Measurements from ENCODE around the gene MSI1.

Gene MSI1

DNA sequence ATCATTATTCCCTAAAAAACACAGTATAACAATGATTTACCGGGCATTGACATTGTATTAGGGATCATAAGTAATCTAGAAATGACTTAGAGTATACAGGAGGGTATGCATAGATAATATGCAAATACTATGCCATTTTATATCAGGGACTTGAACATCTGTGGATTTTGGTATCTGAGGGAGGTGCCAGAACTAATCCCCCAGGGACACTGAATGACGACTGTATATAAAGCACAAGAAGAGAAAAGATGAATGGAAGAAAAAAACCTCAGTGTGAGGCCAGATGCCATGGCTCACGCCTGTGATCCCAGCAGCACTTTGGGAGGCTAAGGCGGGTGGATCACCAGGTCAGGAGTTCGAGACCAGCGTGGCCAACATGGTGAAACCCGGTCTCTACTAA, 43.5 kb upstream of the MSI1 start:
- no peak overlapping the region for H3K27ac ChIP-seq
- H3K9ac ChIP-seq: no peak overlapping the region
- H3K9me3 ChIP-seq (ENCODE audit: control insufficient read depth, low read length): no peaks in the 10 kb centered on the region
- H3K36me3 ChIP-seq (ENCODE audit: control insufficient read depth, insufficient read depth, low read length): no peaks in the 10 kb centered on the region
- TF ChIP-seq, protein P1, sequence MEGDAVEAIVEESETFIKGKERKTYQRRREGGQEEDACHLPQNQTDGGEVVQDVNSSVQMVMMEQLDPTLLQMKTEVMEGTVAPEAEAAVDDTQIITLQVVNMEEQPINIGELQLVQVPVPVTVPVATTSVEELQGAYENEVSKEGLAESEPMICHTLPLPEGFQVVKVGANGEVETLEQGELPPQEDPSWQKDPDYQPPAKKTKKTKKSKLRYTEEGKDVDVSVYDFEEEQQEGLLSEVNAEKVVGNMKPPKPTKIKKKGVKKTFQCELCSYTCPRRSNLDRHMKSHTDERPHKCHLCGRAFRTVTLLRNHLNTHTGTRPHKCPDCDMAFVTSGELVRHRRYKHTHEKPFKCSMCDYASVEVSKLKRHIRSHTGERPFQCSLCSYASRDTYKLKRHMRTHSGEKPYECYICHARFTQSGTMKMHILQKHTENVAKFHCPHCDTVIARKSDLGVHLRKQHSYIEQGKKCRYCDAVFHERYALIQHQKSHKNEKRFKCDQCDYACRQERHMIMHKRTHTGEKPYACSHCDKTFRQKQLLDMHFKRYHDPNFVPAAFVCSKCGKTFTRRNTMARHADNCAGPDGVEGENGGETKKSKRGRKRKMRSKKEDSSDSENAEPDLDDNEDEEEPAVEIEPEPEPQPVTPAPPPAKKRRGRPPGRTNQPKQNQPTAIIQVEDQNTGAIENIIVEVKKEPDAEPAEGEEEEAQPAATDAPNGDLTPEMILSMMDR (IDR thresholded peaks at IDR 0.05): no peak
- no peaks in the 10 kb centered on the region for H3K4me1 ChIP-seq
- H3K4me2 ChIP-seq (ENCODE audit: low read length): no peak overlapping the region
- no peak overlapping the region for H3K4me3 ChIP-seq (ENCODE audit: low read depth, low read length)
- no peak overlapping the region for H2AFZ ChIP-seq
- no peaks in the 10 kb centered on the region for H3K79me2 ChIP-seq
- no peaks in the 10 kb centered on the region for H3K27me3 ChIP-seq (ENCODE audit: control insufficient read depth, insufficient read depth, low read length)

DNA sequence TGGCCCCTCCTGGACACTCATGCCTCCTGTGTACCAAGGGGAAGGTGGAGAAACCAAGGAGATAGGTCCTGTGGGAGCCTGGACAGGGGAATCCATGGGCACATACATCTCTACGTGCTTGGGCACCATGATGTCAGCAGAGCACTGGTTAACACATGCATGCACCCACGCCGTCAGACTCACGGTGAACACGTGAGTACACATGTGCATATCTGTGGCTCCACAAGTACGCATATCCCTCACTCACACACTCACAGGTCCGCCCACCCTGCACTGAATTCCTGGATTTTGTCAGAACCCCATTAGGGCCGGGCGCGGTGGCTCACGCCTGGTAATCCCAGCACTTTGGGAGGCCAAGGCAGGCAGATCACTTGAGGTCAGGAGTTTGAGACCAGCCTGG, 39.8 kb upstream of the MSI1 start:
- Histone ChIP-seq H3K27ac (no peak overlapping the region), H3K9me3 (ENCODE audit: control insufficient read depth, low read length) (no peaks in the 10 kb centered on the region), H3K36me3 (ENCODE audit: control insufficient read depth, insufficient read depth, low read length) (no peaks in the 10 kb centered on the region), H3K27me3 (ENCODE audit: control insufficient read depth, insufficient read depth, low read length) (no peaks in the 10 kb centered on the region), H2AFZ (no peak overlapping the region), H3K4me1 (no peaks in the 10 kb centered on the region), H3K9ac (no peak overlapping the region), H3K4me2 (ENCODE audit: low read length) (no peak overlapping the region), H3K4me3 (ENCODE audit: low read depth, low read length) (no peak overlapping the region), H3K79me2 (no peaks in the 10 kb centered on the region)
- TF ChIP-seq, protein P1 (IDR thresholded peaks at IDR 0.05): no peak

DNA sequence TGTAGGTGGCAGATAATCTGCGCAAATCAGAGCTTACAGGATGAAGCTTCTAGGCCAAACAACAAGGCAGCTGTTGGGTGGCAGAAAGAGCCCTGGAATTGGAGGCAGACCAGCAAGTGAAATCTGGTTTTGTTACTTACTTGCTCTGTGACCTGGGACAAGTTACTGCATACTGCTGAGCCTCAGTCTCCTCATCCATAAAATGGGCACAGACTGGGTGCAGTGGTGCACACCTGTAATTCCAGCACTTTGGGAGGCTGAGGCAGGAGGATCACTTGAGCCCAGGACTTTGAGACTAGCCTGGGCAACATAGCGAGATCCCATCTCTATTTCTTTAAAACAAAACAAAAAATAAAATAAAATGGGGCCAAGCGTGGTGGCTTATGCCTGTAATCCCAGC, 37.6 kb upstream of the MSI1 start:
- H3K4me3 ChIP-seq (ENCODE audit: low read depth, low read length): no peak overlapping the region
- H3K36me3 ChIP-seq (ENCODE audit: control insufficient read depth, insufficient read depth, low read length): no peaks in the 10 kb centered on the region
- no peaks in the 10 kb centered on the region for H3K79me2 ChIP-seq
- H3K4me1 ChIP-seq: no peaks in the 10 kb centered on the region
- no peak overlapping the region for H2AFZ ChIP-seq
- no peaks in the 10 kb centered on the region for H3K9me3 ChIP-seq (ENCODE audit: control insufficient read depth, low read length)
- TF ChIP-seq, protein P1 (IDR thresholded peaks at IDR 0.05): no peak
- H3K27ac ChIP-seq: no peak overlapping the region
- H3K9ac ChIP-seq: no peak overlapping the region
- no peaks in the 10 kb centered on the region for H3K27me3 ChIP-seq (ENCODE audit: control insufficient read depth, insufficient read depth, low read length)
- H3K4me2 ChIP-seq (ENCODE audit: low read length): no peak overlapping the region

DNA sequence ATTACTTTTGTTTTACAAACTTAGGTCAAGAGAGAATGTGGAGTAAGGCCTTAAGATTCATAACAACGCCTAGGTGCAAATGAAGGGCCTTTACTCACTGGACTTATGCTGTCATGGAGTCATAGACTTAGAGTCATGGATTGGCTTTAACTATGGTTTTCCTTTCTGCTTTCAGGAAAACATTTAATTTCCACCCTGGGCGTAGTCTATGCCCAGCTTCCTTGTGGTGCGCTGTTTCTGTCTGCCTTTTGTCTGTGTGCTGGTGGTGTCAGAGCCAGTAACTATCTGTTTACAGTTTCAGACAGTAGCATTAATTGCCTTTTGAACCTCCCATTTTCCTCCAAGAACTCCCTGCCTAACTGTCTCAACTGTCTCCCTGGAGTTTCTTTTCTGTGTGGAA, 37.1 kb upstream of the MSI1 start:
- H3K27ac ChIP-seq: no peak overlapping the region

DNA sequence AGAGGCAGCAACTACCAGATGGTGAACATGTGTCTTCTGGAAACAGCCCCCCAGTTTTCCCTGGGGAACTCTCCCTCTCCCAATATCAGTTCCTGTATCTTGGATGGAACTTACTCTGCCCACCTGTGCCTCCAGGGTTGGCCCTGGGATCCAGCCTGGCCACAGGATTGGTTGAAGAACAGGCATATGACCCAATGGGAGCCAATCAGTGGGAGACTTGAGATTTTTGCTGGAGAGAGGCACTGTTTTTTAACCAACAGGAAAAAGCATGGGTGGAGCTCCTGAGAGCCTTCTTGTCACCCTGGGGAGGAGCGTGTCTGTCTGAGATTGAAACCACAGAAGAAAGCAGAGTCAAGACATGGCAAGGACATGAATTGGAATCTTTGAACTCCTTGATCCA, 35.3 kb upstream of the MSI1 start:
- Histone ChIP-seq H3K4me2 (ENCODE audit: low read length) (no peak overlapping the region), H3K9me3 (ENCODE audit: control insufficient read depth, low read length) (no peaks in the 10 kb centered on the region), H3K36me3 (ENCODE audit: control insufficient read depth, insufficient read depth, low read length) (no peaks in the 10 kb centered on the region), H3K4me1 (no peaks in the 10 kb centered on the region), H3K9ac (no peak overlapping the region), H3K4me3 (ENCODE audit: low read depth, low read length) (no peak overlapping the region), H3K79me2 (no peaks in the 10 kb centered on the region), H2AFZ (no peak overlapping the region), H3K27me3 (ENCODE audit: control insufficient read depth, insufficient read depth, low read length) (no peaks in the 10 kb centered on the region), H3K27ac (no peak overlapping the region)
- TF ChIP-seq, protein P1 (IDR thresholded peaks at IDR 0.05): no peak

More for the DNA sequence above, 37.1 kb upstream of the MSI1 start:
- Histone ChIP-seq H3K4me1 (no peaks in the 10 kb centered on the region), H3K9me3 (ENCODE audit: control insufficient read depth, low read length) (no peaks in the 10 kb centered on the region), H3K4me3 (ENCODE audit: low read depth, low read length) (no peak overlapping the region), H3K4me2 (ENCODE audit: low read length) (no peak overlapping the region), H3K79me2 (no peaks in the 10 kb centered on the region), H3K27me3 (ENCODE audit: control insufficient read depth, insufficient read depth, low read length) (no peaks in the 10 kb centered on the region), H2AFZ (peak overlapping the region; percentile 8), H3K36me3 (ENCODE audit: control insufficient read depth, insufficient read depth, low read length) (no peaks in the 10 kb centered on the region), H3K9ac (no peak overlapping the region)
- TF ChIP-seq, protein P1 (IDR thresholded peaks at IDR 0.05): no peak
